ENCODE measurements around the gene GNAL.
"Not testable (repeated sequence)": the region's sequence is repeated elsewhere in the genome, so short reads cannot be mapped to it uniquely, and the experiment has no call there.

GNAL gene

DNA sequence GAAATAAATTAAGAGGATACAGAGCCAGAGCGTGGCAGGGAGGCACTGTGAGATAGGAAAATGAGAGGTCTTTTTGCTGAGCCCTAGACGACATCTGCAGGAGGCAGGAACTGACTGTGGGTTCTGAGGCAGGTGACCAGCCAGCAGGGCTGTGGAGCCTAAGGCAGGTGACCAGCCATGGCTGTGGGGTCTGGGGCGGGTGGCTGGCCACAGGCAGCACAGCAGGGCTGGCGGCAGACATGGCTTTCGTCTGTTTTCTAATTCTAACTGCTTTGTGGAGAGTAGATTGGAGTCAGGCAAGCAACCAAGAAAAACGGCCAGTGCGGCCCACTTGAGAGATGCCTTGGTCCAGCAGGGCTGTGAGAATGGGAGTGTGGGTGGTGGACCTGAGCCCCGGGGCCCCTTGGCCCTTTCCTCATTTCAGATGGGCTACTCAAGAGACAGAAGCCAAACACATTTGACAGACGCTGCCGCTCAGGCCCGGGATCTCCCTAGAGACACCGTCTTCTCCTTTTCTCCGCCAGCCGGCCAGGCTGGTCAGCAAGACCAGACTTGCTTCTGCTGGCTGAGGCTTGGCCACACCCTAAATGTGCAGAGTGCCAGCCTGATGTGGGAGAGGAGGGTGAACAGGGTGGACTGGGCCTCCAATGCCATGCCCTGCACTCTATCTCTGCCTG, 19.7 kb upstream of the GNAL start:
- DNase-seq (ENCODE audit: low read depth) = no peak

DNA sequence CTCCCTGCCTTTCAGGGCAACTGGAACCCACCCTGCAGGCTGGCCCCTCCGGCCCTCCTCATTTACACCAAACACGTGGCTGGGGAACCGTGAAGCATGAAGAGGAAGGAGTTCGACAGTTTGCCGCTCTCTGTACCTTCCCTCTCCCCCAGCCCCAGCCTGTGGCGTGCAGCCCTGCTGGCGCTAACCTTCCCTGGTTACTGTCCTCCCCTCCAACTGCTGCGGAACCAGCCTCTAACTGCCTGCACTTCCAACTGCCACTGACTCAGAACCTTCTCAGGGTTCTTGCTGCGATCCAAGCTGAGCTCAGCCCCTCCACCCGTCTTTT, 19.2 kb upstream of the GNAL start:
- DNase-seq (ENCODE audit: low read depth) = no peak

DNA sequence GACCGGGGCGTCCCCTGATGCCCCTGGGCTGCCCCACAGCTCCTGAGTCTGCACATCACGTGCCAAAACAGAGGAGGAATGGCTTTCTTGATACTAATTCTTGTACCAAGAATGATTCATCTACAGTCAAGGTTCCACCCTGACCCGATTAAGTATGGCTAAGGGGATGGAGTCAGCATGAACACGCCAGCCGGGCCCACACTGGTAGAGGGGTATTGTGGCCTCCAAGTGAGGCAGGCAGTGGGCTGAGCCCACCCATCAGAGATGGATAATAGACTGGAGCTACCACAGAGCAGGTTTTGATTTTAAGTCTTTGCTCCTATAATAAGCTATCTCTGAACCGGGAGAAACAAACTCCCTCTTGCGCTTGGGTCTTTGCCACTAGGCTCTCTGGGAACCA, 17.9 kb upstream of the GNAL start:
- no peak for DNase-seq (ENCODE audit: low read depth)

DNA sequence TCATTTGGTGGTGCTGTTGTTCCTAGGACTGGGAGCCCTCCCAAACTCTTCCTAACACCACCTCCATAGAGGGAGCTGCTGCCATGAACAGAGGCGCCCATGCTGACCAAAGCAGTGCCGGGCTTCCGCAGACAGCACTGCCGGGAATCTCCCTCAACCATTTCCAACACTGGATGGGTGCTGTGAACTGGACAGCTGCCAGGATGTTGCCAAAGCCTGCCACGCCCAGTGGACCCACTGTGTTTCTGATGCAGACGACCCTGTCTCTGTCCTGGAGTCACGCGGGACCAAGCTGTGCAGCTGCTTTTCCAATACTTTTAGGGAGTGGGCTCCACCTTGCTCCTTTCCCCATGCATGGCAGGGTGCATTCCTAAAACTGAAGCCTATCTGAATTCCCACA, 16.9 kb upstream of the GNAL start:
- no peak for DNase-seq (ENCODE audit: low read depth)

DNA sequence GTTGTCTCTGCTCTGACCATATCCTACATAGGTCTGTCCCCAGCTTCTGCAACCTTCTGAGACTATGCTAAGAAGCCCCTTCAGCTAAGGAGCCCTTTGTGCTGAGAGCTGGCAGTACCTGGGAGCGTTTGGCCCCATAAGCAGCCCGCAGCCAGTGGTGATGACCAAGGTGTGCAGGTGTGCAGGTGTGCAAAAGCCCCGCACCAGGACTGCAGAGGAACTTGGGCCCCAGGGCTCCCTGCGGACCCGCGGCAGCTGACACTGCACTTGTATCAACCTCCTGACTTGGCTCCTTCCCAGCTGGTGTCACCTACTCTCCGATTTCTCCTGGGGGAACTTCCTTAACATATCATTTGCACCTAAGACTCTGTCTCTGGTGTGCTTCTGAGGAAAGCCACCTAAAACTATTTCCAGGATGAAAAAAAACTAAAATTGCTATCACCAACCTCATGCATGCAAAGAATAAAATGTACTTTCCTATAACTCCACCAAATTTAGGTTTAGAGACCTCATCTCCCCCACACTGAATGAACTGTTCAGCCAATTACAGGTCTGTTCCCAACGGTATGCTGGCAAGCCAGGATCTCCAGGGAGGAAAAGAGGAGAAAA, 16.1 kb upstream of the GNAL start:
- DNase-seq (ENCODE audit: low read depth) = no peak

DNA sequence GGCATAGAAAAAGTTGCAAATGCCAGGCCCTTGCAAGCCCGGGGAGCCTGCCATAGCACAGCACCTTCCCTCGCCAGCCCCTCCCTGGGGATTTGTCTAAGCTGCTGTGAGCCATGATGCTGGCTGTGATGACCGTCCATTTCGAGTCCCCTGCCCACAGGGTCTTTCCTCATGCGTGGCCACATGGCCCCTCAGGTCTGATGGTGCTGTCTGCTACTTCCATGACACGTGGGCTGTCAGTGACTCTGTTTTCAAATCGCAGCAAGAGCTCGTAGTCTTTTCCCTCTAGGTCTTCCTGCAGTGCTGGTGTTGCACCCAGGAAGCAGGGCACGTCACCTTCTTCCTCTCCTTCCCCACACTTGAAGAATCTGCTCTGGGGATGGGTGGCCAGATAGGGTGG, 15.5 kb upstream of the GNAL start:
- no peak for DNase-seq (ENCODE audit: low read depth)

DNA sequence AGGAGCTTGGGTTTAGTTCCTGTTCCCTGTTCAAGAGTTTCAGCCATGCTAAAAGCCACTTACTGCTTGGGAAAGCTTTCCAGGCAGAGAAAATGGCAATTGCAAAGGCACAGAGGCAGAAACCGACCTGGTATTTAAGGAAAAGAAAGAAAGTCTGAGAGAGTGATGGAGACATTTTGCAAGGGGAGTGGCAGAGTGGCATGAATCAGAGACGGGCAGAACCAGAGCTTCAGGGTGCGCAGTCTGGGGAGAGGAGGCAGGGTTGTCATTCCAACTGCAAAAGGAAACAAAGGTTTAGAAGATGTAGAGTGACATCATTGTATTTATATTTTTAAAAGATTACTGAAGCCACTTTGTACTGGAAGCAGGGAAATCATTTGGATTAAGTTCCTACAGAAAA, 14.9 kb upstream of the GNAL start:
- no peak for DNase-seq (ENCODE audit: low read depth)

DNA sequence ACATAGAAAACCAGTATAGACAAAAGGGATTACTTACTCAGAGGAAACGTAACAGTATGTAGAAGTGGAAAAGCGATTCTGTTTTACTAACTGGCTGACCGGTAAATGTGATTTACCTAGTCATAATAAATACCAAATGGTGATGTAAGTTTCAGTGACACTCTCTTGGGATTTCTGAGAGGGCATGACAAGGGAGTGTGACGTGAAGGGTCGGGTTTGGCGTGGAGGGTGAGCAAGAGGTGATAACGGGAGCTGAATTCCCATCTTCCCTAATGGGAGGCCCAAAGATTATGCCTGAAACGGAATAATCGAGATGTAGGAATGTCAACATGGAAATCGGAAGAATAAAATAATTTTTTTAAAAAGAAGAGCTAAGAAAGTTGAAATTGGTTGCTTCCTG, 12.7 kb upstream of the GNAL start:
- DNase-seq (ENCODE audit: low read depth) = no peak

DNA sequence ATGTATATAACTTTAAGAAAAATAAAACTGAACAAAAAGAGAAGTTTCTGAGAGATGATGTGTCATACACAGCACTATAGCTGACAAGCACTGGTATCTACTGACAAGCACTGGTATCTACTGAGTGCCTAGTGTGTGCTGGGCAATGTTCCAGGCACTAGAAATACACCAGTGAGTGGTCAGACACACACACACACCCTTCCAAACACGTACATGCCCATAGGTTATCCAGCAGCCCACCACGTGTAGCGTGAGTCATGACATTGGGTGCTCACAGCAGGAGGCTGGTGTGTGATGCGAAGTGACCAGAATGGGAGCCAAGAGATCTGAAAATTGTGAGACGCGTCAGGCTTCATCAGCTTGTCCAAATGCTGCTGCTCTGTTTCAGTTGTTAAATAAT, 12.2 kb upstream of the GNAL start:
- no peak for DNase-seq (ENCODE audit: low read depth)

DNA sequence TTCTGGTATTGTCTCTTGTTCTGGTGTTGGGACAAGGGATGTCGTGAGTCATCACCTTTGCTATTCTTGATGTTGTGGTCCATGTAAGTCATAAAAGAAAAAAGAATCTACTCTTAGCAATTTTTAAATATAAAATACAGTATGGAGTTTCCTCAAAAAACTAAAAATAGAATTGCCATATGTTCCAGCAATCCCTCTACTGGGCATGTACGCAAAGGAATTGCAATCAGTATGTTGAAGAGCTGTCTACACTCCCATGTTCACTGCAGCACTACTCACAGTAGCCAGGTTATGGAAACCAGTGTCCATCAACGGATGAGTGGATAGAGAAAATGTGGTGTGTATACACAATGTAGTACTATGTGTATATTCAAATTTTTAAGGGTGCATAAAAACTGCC, 10.9 kb upstream of the GNAL start:
- no peak for DNase-seq (ENCODE audit: low read depth)

DNA sequence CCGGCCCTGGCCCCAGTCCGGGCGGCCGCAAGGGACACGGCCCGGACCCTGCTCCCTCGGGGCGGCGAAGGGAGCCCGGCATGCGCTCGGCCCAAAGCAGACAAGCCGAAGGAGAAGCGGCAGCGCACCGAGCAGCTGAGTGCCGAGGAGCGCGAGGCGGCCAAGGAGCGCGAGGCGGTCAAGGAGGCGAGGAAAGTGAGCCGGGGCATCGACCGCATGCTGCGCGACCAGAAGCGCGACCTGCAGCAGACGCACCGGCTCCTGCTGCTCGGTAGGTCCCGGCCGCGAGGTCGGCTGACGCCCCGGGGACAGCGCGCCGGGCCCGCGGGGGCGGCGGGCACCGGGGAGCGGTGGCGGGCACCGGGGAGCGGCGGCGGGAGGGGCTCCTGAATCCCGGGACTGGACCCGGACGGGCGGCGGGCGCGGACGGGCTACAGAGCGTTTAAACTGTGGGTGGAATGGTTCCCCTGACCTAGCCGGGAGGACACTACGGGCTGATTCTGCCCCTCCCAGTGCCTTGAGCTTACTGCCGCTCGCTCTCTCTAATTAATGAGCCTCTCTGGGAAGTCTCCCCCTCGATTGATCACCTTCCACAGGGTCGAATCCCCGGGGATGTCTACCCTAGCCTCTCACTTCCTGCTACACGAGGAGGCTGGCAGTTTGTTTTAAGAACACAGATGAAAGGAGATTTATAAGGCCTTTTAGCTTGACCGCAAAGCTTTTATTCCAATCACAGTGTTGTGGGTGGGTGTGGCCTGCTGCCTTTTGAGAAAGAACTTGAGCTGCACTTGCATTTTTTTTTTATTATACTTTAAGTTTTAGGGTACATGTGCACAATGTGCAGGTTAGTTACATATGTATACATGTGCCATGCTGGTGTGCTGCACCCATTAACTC, 853 bp downstream of the GNAL start:
- no peak for DNase-seq (ENCODE audit: low read depth)

DNA sequence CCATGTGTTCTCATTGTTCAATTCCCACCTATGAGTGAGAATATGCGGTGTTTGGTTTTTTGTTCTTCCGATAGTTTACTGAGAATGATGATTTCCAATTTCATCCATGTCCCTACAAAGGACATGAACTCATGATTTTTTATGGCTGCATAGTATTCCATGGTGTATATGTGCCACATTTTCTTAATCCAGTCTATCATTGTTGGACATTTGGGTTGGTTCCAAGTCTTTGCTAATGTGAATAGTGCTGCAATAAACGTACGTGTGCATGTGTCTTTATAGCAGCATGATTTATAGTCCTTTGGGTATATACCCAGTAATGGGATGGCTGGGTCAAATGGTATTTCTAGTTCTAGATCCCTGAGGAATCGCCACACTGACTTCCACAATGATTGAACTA, 1.6 kb downstream of the GNAL start:
- not testable (repeated sequence) for DNase-seq (ENCODE audit: low read depth)

DNA sequence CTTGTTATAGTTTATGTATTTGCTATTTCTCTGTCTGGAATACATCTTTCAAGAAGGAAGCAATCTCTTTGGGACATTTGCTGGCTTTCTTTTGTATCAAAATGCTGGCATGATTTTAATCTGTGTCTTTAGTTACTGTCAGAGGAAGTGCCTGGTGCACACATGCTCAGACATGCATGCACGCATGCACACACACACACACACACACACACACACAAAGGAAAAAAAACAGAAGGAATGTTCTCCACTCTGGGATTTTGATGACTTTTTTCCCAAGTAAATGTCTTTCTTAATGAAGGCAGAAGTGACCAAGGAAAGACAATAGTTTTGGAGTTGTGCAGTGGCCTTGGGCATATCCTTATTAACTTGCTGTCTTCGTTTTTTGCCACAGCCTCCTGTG, 6.7 kb downstream of the GNAL start:
- DNase-seq (ENCODE audit: low read depth) = no peak

DNA sequence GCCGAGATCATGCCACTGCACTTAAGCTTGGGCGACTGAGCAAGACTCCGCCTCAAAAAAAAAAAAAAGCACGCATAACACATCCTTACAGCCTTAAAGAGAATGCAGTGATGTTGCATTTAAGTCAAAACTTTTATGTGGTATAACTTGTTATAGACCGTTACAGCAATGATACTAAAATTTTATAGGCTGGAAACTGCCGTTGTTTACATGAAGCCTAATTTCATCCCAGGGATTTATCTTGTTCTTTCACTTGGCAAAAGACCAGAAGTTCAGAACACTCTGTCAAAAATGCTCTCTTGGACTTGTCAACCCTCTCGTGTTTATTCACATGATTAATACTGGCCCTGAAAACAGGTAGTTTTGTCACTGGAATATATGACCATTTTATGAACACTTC, 7.4 kb downstream of the GNAL start:
- DNase-seq (ENCODE audit: low read depth) = no peak

DNA sequence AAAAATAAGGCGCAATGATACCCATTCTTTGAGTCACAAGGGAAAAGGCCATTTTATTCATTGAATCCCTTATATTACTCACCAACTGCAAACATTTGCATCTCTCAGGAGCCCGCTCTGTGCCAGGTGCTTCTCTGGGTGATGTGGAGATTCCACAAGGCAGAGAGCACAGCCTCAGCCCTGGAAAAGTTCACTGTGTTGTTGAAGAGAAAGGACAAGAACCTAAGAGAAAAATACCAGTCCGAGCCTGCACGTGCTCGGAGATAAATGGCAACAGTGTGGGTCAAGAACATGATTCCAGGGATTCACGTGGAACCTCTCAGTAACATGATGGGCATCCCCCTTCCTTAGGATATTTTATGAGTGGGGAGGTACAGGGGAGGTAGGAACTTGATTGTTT, 11.8 kb downstream of the GNAL start:
- DNase-seq (ENCODE audit: low read depth) = no peak

DNA sequence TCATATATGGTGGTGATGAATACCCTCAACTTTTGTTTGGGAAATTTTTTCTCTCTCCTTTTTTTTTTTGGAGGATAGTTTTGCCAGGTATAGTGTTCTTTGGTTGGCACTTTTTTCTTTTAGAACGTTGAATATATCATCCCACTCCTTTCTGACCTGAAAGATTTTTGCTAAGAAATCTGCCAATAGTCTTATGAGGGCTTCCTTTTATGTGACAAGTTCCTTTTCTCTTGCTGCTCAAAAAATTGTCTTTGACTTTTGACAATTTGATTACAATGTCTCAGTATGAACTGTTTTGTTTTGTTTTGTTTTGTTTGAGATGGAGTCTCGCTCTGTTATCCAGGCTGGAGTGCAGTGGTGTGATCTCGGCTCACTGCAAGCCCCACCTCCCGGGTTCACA, 21.5 kb downstream of the GNAL start:
- no peak for DNase-seq (ENCODE audit: low read depth)

DNA sequence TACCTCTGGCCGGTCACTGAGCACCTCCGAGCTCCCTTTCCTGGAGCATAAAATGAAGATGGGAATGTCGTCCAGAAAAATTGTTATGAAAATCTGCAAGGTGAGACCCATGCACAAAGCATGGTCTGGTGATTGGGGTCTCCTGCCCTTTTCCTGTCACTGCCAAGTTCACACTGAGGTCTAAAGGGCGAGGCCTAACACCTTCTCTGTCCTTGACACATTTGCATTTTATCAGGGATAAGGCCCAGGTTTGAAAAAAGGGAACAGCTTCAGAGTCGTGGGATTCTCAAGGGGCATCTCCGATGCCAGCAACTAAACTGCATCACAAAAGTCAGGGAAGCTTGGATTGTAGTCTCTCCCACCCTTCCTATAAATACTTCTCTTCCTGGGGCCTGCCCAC, 24.7 kb downstream of the GNAL start:
- DNase-seq (ENCODE audit: low read depth) = no peak

DNA sequence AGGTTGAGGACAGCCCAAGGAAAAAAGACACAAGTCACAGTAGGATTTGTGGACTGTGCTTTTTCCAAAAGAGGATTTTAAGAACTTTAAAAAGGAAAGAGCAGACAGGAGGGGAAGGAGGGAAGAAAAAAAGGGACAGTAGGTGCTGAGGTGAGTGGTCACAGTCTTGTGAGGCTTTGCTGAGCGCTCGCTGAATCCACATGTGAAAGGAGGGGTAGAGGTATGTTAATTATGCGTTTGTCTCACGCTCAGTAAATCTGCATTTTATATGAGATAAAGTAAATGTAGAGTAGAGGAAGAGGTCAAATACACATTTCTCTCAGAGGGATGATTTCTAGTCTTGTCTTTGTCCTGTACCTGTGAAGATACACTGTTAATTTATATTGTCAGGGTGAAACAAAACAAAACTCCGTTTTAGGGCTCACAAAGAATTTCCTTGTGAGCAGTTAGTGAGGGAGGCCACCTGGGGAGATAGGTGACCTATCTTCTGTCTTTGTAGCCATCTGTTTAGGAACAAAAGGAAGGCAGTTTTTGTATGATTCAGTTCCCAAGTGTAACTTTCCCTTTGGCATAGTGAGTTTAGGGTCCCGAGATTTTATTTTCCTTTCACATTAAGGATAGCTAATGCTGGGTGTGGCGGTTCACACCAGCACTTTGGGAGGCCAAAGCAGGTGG, 25.3 kb downstream of the GNAL start:
- DNase-seq (ENCODE audit: low read depth) = no peak

DNA sequence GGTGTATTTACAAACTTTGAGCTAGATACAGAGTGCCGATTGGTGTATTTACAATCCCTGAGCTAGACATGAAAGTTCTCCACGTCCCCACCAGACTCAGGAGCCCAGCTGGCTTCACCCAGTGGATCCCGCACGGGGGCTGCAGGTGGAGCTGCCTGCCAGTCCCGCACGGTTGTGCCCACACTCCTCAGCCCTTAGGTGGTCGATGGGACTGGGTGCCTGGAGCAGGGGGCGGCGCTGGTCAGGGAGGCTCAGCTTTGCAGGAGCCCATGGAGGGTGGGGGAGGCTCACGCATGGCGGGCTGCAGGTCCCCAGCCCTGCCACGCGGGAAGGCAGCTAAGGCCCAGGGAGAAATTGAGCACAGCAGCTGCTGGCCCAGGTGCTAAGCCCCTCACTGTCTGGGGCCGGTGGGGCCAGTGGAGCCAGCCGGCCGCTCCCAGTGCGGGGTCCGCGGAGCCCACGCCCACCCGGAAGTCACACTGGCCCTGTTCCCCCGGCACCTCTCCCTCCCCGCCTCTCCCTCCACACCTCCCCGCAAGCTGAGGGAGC, 27.8 kb downstream of the GNAL start:
- not testable (repeated sequence) for DNase-seq (ENCODE audit: low read depth)

DNA sequence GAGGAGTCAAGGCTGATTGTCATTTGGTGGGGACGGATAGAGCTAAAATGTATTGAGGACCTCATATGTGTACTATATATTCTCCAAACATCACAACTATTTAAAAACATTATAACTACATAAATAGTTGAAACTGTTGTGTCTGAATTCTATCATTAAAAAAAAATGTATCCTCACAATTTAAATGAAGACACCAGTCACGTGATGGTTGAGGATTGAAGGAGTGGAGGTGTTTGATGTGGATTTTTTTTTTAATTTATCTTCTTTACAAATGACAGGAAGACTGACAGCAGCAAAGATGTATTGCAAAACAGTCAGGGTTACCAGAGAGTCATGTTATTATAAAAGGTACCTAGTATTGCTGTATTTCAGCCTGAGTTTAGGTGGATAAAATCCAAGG, 30.0 kb downstream of the GNAL start:
- DNase-seq (ENCODE audit: low read depth) = no peak

DNA sequence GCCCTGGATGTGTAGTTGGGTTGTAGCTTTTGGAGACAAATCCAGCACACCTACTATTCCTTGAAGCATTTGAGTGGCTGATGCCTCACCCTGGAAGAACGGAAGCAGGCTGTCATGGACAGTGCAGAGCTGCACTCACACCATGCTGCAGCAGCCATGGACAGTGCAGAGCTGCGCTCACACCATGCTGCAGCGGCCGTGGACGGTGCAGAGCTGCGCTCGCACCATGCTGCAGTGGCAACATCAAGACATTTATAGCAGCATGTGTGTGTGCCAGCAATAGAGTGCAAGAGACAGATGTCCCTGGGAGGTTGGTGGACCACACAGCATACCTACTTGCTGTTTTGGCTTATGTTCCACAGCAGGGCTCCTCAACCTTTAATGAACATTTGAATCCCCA, 30.6 kb downstream of the GNAL start:
- DNase-seq (ENCODE audit: low read depth) = no peak

DNA sequence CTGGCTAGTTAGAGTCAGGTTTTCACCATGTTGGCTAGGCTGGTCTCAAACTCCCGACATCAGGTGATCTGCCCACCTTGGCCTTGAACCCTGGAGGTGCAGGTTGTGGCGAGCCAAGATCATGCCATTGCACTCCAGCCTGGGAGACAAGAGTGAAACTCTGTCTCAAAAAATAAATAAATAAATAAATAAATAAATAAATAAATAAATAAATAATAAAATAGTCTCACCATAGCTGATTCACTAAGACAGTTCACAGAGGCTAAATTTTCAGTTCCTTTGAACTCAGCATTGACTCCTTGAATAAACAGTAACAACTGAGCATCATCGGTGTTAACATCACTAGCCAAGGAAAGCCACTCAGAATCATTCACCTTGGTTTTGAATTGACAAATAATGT, 32.7 kb downstream of the GNAL start:
- no peak for DNase-seq (ENCODE audit: low read depth)

DNA sequence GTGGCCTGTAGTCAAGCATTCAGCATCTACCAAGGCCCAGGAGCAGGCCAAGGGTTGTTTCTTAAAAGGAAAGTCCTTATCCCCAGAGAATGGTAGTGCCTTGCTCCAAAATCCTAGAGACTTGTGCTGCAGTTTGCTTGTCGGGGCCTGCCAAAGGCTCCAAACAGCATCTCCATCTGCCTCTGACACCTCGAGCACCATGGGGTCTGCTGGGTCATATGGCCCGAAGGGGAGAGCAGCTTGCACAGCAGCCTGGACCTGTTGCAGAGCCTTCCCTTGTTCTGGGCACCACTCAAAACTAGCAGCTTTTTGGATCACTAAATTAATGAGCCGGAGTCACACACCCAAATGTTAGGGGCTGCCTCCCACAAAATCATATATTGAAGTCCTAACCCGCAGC, 35.7 kb downstream of the GNAL start:
- no peak for DNase-seq (ENCODE audit: low read depth)

All from activated T-helper 1 cell treated with Interleukin-2 at 50 U/mL for 16 hours (primary cell).